Measurements from ENCODE around the gene DCTN3. TPM values are rescaled to one million over a fixed set of nuclear protein-coding genes. Genes with fewer than 3 reads are reported as not detected.

The DCTN3 gene
- total RNA-seq, 2 donors from 2014 or later: 36.1 to 39.9 TPM

DNA sequence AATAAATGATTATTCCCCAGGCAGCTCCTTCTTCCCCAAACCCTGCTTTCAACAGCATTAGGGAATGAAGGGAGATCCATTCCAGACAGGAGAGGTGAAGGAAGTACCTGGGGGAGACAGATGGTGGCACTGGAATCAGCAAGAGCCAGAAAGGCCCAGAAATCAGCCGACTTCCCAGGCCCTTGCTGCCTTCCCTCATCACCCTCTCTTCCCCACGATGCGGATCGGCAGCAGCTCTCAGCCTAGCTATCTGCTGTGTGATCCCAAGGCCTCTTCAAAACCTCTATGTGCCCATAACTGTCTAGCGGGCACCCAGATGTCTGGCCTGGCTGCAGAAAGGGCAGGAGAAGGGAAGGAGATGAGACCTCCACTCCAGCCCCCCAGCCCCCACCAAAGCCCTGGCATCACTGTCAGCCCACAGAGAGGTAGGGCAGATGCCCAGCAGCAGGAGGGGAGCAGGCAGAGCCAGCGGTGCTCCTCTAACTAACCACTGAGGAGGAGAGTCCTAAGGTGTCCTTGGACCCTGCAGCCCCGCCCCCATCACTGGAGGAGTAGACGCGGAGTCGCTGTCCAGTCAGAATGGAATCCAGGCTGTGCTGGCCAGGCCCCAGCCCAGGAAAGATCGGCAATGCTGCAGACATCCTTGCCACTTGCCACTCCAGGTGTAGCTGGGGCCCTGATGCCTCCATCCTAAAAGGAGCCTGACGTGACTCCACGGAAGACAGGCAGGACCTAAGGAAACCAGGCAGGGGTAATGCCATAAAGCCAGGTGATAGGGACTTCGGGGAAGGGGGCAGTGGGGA lies 43.5 kb downstream of the DCTN3 start:
- peak in 2 of 4 donors; percentile 34 to 41 for DNase-seq

DNA sequence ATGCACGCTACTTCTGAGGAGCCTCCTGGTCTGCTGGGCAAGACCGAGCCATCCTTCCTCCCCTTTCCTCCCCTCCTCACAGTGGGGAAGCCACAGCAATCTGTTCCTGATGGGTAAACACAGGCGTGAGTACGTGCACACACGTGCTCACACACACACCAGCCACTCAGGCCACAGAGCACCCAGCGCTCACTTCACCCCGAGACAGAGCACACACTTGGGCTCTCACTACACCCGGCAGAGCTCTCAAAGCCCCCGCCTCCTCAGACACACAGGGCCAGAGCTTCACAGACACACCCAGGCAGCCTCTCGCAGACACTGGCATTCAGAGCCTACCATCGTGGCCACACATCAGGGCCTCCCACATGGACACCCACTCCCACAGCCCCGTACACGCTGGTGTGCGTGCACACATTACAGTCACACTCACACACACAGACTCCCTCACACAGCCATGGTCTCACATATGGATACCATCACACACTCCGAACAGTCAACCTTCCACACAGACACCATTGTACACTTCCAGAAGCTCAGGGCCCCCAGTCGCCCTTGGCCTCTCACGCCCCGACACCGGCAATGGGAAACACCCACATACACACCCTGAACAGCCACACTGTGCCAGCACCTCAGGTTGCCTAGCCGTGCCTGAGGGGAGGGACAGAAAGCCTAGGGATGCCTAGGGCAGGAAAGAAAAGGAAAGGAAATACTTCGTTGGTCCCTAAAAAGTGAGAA lies 44.3 kb downstream of the DCTN3 start:
- DNase-seq: no peak
- TF ChIP-seq POLR2A (IDR thresholded peaks at IDR 0.05): no peak
- TF ChIP-seq, protein P1, sequence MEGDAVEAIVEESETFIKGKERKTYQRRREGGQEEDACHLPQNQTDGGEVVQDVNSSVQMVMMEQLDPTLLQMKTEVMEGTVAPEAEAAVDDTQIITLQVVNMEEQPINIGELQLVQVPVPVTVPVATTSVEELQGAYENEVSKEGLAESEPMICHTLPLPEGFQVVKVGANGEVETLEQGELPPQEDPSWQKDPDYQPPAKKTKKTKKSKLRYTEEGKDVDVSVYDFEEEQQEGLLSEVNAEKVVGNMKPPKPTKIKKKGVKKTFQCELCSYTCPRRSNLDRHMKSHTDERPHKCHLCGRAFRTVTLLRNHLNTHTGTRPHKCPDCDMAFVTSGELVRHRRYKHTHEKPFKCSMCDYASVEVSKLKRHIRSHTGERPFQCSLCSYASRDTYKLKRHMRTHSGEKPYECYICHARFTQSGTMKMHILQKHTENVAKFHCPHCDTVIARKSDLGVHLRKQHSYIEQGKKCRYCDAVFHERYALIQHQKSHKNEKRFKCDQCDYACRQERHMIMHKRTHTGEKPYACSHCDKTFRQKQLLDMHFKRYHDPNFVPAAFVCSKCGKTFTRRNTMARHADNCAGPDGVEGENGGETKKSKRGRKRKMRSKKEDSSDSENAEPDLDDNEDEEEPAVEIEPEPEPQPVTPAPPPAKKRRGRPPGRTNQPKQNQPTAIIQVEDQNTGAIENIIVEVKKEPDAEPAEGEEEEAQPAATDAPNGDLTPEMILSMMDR (IDR thresholded peaks at IDR 0.05): no peak
- intact Hi-C loops (cut with DNase I): no loop called here
- 63 to 80% methylated on average over 17 to 21 of the region's 21 CpGs for WGBS, 2 donors
- Histone ChIP-seq H3K4me3 (no peak overlapping the region), H3K27ac (no peak overlapping the region), H3K27me3 (peaks cover 0 to 20% of the 10 kb centered on the region in 2 donors), H3K4me1 (peaks cover 12% of the 10 kb centered on the region), H3K9me3 (no peaks in the 10 kb centered on the region), H3K36me3 (replicated peaks in 1 of 2; ENCODE audit: insufficient read depth in 1 of 2, low read depth in 2 of 2) (no peaks in the 10 kb centered on the region)
- ATAC-seq: no peak

More for the DNA sequence above, 43.5 kb downstream of the DCTN3 start:
- Histone ChIP-seq H3K27ac (no peak overlapping the region), H3K36me3 (replicated peaks in 1 of 2; ENCODE audit: insufficient read depth in 1 of 2, low read depth in 2 of 2) (no peaks in the 10 kb centered on the region), H3K27me3 (peaks cover 0 to 20% of the 10 kb centered on the region in 2 donors), H3K4me3 (no peak overlapping the region), H3K9me3 (no peaks in the 10 kb centered on the region), H3K4me1 (peaks cover 12% of the 10 kb centered on the region)
- intact Hi-C loops (cut with DNase I): no loop called here
- no peak for ATAC-seq
- no peak for TF ChIP-seq POLR2A (IDR thresholded peaks at IDR 0.05)
- WGBS, 2 donors: 48 to 53% methylated on average over 13 to 14 of the region's 14 CpGs

DNA sequence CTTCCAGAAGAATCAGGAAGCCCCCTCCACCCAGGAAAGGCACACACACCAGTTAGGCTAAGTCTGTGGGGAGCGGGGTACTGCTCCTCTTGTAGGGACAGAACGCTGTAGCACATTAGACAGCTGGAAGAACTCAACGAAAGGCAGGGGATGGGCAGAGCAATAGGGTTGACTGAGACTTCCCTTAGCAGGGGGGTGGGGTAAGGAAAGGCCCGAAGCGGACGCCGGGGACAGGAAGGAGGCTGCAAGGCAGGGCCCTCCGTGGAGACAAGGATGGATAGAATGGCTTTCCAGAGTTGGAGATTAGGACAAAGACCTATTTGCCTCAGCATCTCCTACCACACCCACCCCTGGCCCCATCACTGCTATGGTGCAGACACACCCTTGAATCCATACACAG lies 45.1 kb downstream of the DCTN3 start:
- Histone ChIP-seq H3K4me3 (no peak overlapping the region), H3K27me3 (peaks cover 0 to 20% of the 10 kb centered on the region in 2 donors), H3K9me3 (no peaks in the 10 kb centered on the region), H3K36me3 (replicated peaks in 1 of 2; ENCODE audit: insufficient read depth in 1 of 2, low read depth in 2 of 2) (no peaks in the 10 kb centered on the region), H3K27ac (no peak overlapping the region), H3K4me1 (peaks cover 12% of the 10 kb centered on the region)
- no peak for TF ChIP-seq POLR2A (IDR thresholded peaks at IDR 0.05)
- TF ChIP-seq, protein P1 (IDR thresholded peaks at IDR 0.05): no peak
- DNase-seq (no peak), ATAC-seq (no peak)
- intact Hi-C loops (cut with DNase I): no loop called here
- WGBS, 2 donors: 51 to 53% methylated on average over 8 of the region's 8 CpGs

DNA sequence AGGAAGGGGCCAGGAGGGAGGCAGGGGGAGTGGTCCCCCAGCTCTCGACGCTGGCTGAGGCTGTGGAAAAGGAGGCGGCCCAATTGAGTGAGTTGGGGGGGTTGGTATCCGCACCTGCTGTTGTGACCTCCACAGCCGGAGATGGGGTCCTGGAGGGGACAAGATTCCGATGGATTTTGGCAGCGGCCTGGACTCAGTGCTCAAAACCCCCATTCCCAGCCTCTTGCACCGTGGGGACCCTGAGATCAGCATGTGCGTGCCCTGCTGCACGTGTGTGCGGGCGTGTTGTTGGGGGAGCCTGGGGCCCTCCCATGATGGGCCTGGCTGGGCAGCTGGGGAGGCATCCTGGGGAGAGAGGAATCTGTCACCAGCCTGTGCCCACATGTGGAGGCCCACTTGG lies 45.7 kb downstream of the DCTN3 start:
- H3K36me3 ChIP-seq (replicated peaks in 1 of 2; ENCODE audit: insufficient read depth in 1 of 2, low read depth in 2 of 2): no peaks in the 10 kb centered on the region
- WGBS, 2 donors: 87 to 90% methylated on average over 6 to 12 of the region's 12 CpGs
- no peak overlapping the region for H3K27ac ChIP-seq
- TF ChIP-seq, protein P1 (IDR thresholded peaks at IDR 0.05): no peak
- TF ChIP-seq POLR2A (IDR thresholded peaks at IDR 0.05): no peak
- no peak for ATAC-seq
- no peak for DNase-seq
- H3K4me1 ChIP-seq: peaks cover 12% of the 10 kb centered on the region
- H3K9me3 ChIP-seq: no peaks in the 10 kb centered on the region
- no peak overlapping the region for H3K4me3 ChIP-seq
- peaks cover 0 to 20% of the 10 kb centered on the region in 2 donors for H3K27me3 ChIP-seq
- intact Hi-C loops (cut with DNase I): no loop called here

DNA sequence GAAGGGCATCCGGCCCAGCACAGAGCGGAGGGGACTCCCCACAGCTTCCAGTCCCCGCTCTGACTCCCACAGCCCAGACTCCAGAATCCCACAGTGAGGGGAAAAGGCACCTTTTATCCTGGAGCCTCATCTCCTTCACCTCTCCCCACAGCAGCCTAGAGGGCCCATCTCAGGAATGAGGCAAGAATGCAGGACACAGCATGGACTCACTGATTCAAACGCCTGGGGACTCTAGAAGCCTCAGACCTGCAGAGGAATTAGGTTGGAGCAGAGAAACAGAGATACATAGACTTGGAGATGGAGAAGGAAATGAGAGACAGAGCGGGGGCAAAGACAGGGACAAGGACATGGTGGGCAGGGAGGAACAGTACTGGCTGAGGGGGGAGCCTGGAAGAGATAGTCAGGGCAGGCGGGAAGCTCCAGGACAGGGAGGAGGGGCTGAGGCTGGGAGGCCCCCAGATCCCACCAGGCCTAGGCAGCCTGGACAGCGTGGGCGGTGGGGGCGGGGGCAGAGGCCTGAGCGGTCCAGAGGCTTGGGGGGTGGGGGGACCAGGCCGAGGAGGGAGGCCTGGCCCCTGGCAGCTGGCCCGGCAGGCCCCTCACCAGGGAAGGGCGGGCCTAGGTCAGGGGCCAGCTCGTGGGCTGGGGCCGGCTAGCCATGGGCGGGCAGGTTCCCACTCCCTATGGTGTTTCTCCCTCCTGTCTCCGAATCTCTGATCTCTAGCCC lies 46.5 kb downstream of the DCTN3 start:
- TF ChIP-seq, protein P1 (IDR thresholded peaks at IDR 0.05): no peak
- no peak for TF ChIP-seq POLR2A (IDR thresholded peaks at IDR 0.05)
- Histone ChIP-seq H3K36me3 (replicated peaks in 1 of 2; ENCODE audit: insufficient read depth in 1 of 2, low read depth in 2 of 2) (no peaks in the 10 kb centered on the region), H3K27me3 (peaks cover 0 to 18% of the 10 kb centered on the region in 2 donors), H3K4me1 (peaks cover 10% of the 10 kb centered on the region), H3K27ac (no peak overlapping the region), H3K9me3 (no peaks in the 10 kb centered on the region), H3K4me3 (no peak overlapping the region)
- ATAC-seq: no peak
- 85 to 86% methylated on average over 11 to 12 of the region's 17 CpGs for WGBS, 2 donors
- no peak for DNase-seq
- intact Hi-C loops (cut with DNase I): no loop called here

All from body of pancreas (tissue), 4 donors.